Endothelial cell of umbilical vein (primary cell): ENCODE data around the gene RBM33. TPM values are rescaled to one million over a fixed set of nuclear protein-coding genes. Genes with fewer than 3 reads are reported as not detected.

Experiments used
- BruUV-seq: library from RNA; stranded (reverse); fragments of 400-500 nt; replicated peaks from 2 replicates; lab custom pipeline; 2021; lab: Mats Ljungman, UMichigan
- CTCF ChIA-PET: fragments of 300-600, 350-600 bp; sonication (Branson Sonifier 250); formaldehyde crosslinking; loops from one replicate; lab custom pipeline; 2021; ENCODE audit warnings: antibody characterized with exemption, inconsistent platforms; lab: Charles Lee
- POLR2A ChIA-PET: fragments of 300-600, 350-600 bp; sonication (Branson Sonifier 250); formaldehyde crosslinking; loops from one replicate; lab custom pipeline; 2021; ENCODE audit warnings: antibody characterized with exemption, inconsistent platforms; lab: Charles Lee
- DNase-seq: peaks from one replicate; pipeline ENCODE4 v3.0.0-alpha.2; 2011; ENCODE audit warnings: low read depth, low spot score
- FAIRE-seq: peaks from 2 replicates; lab custom pipeline; 2011; peaks lifted over from hg19 to GRCh38; lab: Jason Lieb, UNC
- H2AFZ ChIP-seq: 2 replicates; pipeline ENCODE4 v1.6.0; 2012; ENCODE audit warnings: low read depth, low read length, control low read depth, inconsistent platforms
- H3K27ac ChIP-seq: 2 replicates; pipeline ENCODE4 v1.5.1; 2011; ENCODE audit warnings: low read depth, mild to moderate bottlenecking, control low read depth, low read length, moderate library complexity; ENCODE audit not compliant: insufficient read depth
- H3K27me3 ChIP-seq, 2 experiments: 2 replicates each; pipeline versions ENCODE4 v1.6.0 to v1.6.1; 2011; ENCODE audit warnings: low read length in 2 of 2, mixed read lengths in 1 of 2; ENCODE audit not compliant: control insufficient read depth in 2 of 2, insufficient read depth in 2 of 2
- H3K36me3 ChIP-seq, 2 experiments: 2 replicates in 1 of 2; 3 replicates in 1 of 2; pipeline ENCODE4 v1.5.1; 2011; ENCODE audit warnings: low read length in 2 of 2, mild to moderate bottlenecking in 1 of 2, moderate library complexity in 1 of 2; ENCODE audit not compliant: control insufficient read depth in 2 of 2, insufficient read depth in 2 of 2; ENCODE audit errors: extremely low read depth in 1 of 2
- H3K4me1 ChIP-seq: 3 replicates; pipeline ENCODE4 v1.5.1; 2011; ENCODE audit warnings: mild to moderate bottlenecking, low read length; ENCODE audit not compliant: control insufficient read depth, insufficient read depth; ENCODE audit errors: extremely low read depth
- H3K4me2 ChIP-seq: 2 replicates; pipeline ENCODE4 v1.6.1; 2011; ENCODE audit warnings: low read length, control low read depth, mixed read lengths; ENCODE audit not compliant: insufficient read depth
- H3K4me3 ChIP-seq, 3 experiments: fragments of 200-600 bp in 1 of 3; sonication (generic), shearing (Covaris generic) in 1 of 3; replicated peaks in 1 of 3; 2 replicates each; pipeline ENCODE4 v1.5.1; 2011 to 2016; ENCODE audit warnings: control low read depth in 3 of 3, low read length in 3 of 3, mild to moderate bottlenecking in 2 of 3, inconsistent platforms in 1 of 3, low read depth in 1 of 3, moderate library complexity in 1 of 3; ENCODE audit not compliant: insufficient read depth in 1 of 3
- H3K79me2 ChIP-seq: 2 replicates; pipeline ENCODE4 v1.6.0; 2012; ENCODE audit warnings: low read length, inconsistent platforms; ENCODE audit not compliant: control insufficient read depth, insufficient read depth
- H3K9ac ChIP-seq: replicated peaks from 2 replicates; pipeline ENCODE3; 2011; ENCODE audit warnings: low read length, control low read depth; ENCODE audit not compliant: insufficient read depth; ENCODE audit errors: extremely low read depth
- H3K9me1 ChIP-seq: replicated peaks from 3 replicates; pipeline ENCODE4 v1.6.0; 2011; ENCODE audit warnings: mild to moderate bottlenecking, low read length; ENCODE audit not compliant: control insufficient read depth, insufficient read depth; ENCODE audit errors: extremely low read depth
- H3K9me3 ChIP-seq: replicated peaks from 2 replicates; pipeline ENCODE4 v1.5.1; 2012; ENCODE audit warnings: low read length, inconsistent platforms; ENCODE audit not compliant: control insufficient read depth, insufficient read depth
- H4K20me1 ChIP-seq: replicated peaks from 2 replicates; pipeline ENCODE3; 2011; ENCODE audit warnings: mild to moderate bottlenecking, low read length; ENCODE audit not compliant: control insufficient read depth, insufficient read depth; ENCODE audit errors: extremely low read depth
- EZH2 ChIP-seq: IDR thresholded peaks from 2 replicates; pipeline ENCODE4 v1.6.1; 2012; ENCODE audit warnings: borderline replicate concordance, low read depth, mild to moderate bottlenecking, moderate library complexity, low read length, inconsistent platforms; ENCODE audit not compliant: severe bottlenecking
- FOS ChIP-seq: IDR thresholded peaks from 2 replicates; pipeline ENCODE4 v1.6.1; 2011; ENCODE audit warnings: mild to moderate bottlenecking, low read length, moderate library complexity, borderline replicate concordance; ENCODE audit not compliant: insufficient read depth
- GATA2 ChIP-seq: IDR thresholded peaks from 2 replicates; pipeline ENCODE4 v1.7.0; 2011; ENCODE audit warnings: low read depth, mild to moderate bottlenecking, moderate library complexity, mixed read lengths, low read length; ENCODE audit not compliant: insufficient read length, insufficient read depth
- JUN ChIP-seq: IDR thresholded peaks from 2 replicates; pipeline ENCODE4 v1.6.1; 2011; ENCODE audit warnings: borderline replicate concordance, low read depth; ENCODE audit not compliant: insufficient read length, insufficient read depth
- MAX ChIP-seq: IDR thresholded peaks from 2 replicates; pipeline ENCODE4 v1.6.1; 2011; ENCODE audit not compliant: insufficient read depth, insufficient read length
- MYC ChIP-seq: IDR thresholded peaks from one replicate; pipeline ENCODE4 v1.6.1; 2011; ENCODE audit warnings: mild to moderate bottlenecking, low read depth, low read length
- POLR2A ChIP-seq: IDR thresholded peaks from 2 replicates; pipeline ENCODE4 v1.6.1; 2012; ENCODE audit warnings: low read depth, mild to moderate bottlenecking, control low read depth, low read length
- POLR2AphosphoS5 ChIP-seq: IDR thresholded peaks from 2 replicates; pipeline ENCODE4 v1.6.1; 2012; ENCODE audit warnings: low read depth, mild to moderate bottlenecking, control low read depth, low read length, moderate library complexity; ENCODE audit not compliant: insufficient read depth
- dilution Hi-C: fragments of 300-500 bp; cut with MboI; formaldehyde crosslinking; loops from one replicate; pipeline ENCODE4 v1.15.0; 2019; ENCODE audit warnings: low sequenced_read_pairs; ENCODE audit not compliant: extremely low pct_ligation_motif_present
- intact Hi-C: fragments of 100-400 bp; cut with micrococcal nuclease; formaldehyde crosslinking; loops from one replicate; pipeline ENCODE4 v1.10.0; 2022
- polyA plus RNA-seq, 4 experiments: library from polyadenylated mRNA; depleted of rRNA in 3 of 4; stranded (reverse) in 3 of 4; unstranded in 1 of 4; fragments of >200 nt; gene quantifications; 2 replicates each; pipeline versions ENCODE4 v1.2.1 to v1.2.3, GENCODE V29; 2011 to 2012; ENCODE audit warnings: missing spikeins in 1 of 4
- total RNA-seq: library from RNA; stranded (reverse); gene quantifications from 2 replicates; pipeline ENCODE4 v1.2.3, GENCODE V29; 2021
- TF ChIP-seq, protein P1 (sequence below), 2 donors: IDR thresholded peaks; 1 replicate in 1 of 2; 2 replicates in 1 of 2; pipeline ENCODE4 v1.5.1; 2011; ENCODE audit warnings: low read length in 2 of 2, mild to moderate bottlenecking in 2 of 2, moderate library complexity in 2 of 2, control low read depth in 1 of 2, inconsistent platforms in 1 of 2, low read depth in 1 of 2; ENCODE audit not compliant: insufficient read depth in 1 of 2; ENCODE audit errors: extremely low read depth in 1 of 2

The RBM33 gene
- total and polyA plus RNA-seq, 2 donors (not counting 3 experiments of a cell fraction or from before 2014, with no cell fraction given) = 16.2 to 68.2 TPM

DNA sequence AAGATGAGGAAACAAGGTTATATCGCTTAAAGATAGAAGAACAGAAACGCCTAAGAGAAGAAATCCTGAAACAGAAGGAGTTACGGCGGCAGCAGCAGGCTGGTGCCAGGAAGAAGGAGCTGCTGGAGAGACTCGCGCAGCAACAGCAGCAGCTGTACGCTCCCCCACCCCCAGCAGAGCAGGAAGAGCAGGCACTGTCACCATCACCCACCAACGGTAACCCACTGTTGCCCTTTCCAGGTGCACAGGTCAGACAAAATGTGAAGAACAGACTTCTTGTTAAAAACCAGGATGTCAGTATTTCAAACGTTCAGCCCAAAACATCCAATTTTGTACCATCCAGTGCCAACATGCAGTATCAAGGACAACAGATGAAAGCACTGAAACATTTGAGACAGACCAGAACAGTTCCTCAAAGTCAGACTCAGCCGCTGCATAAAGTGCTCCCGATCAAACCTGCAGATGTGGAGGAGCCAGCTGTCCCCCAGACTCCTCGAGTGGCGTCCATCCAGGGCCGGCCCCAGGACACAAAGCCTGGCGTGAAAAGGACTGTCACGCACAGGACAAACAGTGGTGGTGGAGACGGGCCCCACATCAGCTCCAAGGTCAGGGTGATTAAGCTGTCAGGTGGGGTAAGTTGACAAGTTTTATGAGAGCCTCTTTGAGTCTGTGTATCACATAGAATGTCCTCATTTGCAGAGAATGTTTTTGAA lies 100.7 kb downstream of the RBM33 start:
- H2AFZ ChIP-seq = no peak overlapping the region
- no peaks in the 10 kb centered on the region for H3K9me1 ChIP-seq
- FAIRE-seq = no peak
- H3K79me2 ChIP-seq = peaks cover 25% of the 10 kb centered on the region
- H3K27ac ChIP-seq = no peak overlapping the region
- H3K4me3 ChIP-seq = no peak overlapping the region
- H3K9ac ChIP-seq = no peak overlapping the region
- POLR2A ChIA-PET = no interaction called here
- no peak overlapping the region for H3K4me2 ChIP-seq
- intact Hi-C loops (no loop called here), dilution Hi-C loops (no loop called here)
- CTCF ChIA-PET = interaction anchor here (6.6 kb wide), 1 partner anchor 146 kb away, joined by 45 read pairs; no protein-coding TSS in a partner anchor
- peaks cover 5% of the 10 kb centered on the region for H4K20me1 ChIP-seq
- H3K36me3 ChIP-seq = peaks cover 21 to 37% of the 10 kb centered on the region in 2 experiments
- no peak for DNase-seq
- no peaks in the 10 kb centered on the region for H3K27me3 ChIP-seq
- TF ChIP-seq MYC (no peak), MAX (no peak), JUN (no peak)
- no peaks in the 10 kb centered on the region for H3K9me3 ChIP-seq
- H3K4me1 ChIP-seq = peaks cover 2% of the 10 kb centered on the region
- BruUV-seq = TSS peak; percentile 60

- Histone ChIP-seq H3K27me3 (no peaks in the 10 kb centered on the region), H2AFZ (no peak overlapping the region), H3K36me3 (peaks cover 19 to 37% of the 10 kb centered on the region in 2 experiments), H3K9ac (no peak overlapping the region), H3K79me2 (peaks cover 30% of the 10 kb centered on the region), H3K9me3 (no peaks in the 10 kb centered on the region), H3K4me2 (no peak overlapping the region), H3K27ac (no peak overlapping the region), H3K9me1 (no peaks in the 10 kb centered on the region), H3K4me1 (peaks cover 6% of the 10 kb centered on the region), H3K4me3 (no peak overlapping the region), H4K20me1 (peaks cover 5% of the 10 kb centered on the region)
- DNase-seq = no peak
- TF ChIP-seq MAX (no peak), GATA2 (no peak), MYC (no peak), FOS (no peak), POLR2A (no peak), JUN (no peak), POLR2AphosphoS5 (no peak), EZH2 (no peak)
- TF ChIP-seq, protein P1, sequence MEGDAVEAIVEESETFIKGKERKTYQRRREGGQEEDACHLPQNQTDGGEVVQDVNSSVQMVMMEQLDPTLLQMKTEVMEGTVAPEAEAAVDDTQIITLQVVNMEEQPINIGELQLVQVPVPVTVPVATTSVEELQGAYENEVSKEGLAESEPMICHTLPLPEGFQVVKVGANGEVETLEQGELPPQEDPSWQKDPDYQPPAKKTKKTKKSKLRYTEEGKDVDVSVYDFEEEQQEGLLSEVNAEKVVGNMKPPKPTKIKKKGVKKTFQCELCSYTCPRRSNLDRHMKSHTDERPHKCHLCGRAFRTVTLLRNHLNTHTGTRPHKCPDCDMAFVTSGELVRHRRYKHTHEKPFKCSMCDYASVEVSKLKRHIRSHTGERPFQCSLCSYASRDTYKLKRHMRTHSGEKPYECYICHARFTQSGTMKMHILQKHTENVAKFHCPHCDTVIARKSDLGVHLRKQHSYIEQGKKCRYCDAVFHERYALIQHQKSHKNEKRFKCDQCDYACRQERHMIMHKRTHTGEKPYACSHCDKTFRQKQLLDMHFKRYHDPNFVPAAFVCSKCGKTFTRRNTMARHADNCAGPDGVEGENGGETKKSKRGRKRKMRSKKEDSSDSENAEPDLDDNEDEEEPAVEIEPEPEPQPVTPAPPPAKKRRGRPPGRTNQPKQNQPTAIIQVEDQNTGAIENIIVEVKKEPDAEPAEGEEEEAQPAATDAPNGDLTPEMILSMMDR (IDR thresholded peaks at IDR 0.05; ENCODE audit: extremely low read depth in 1 of 2, insufficient read depth in 1 of 2, low read depth in 1 of 2, low read length in 2 of 2) = no peak
- POLR2A ChIA-PET = no interaction called here
- CTCF ChIA-PET = interaction anchor here (0.8 to 6.6 kb wide), 2 partner anchors 9 to 147 kb away, joined by 3 to 45 read pairs; no protein-coding TSS in a partner anchor
- intact Hi-C loops = no loop called here
- dilution Hi-C loops = no loop called here
- FAIRE-seq = no peak
- BruUV-seq = no TSS peak
Observed at GRCh38 chr7:155745737-155746136, 101.3 kb downstream of the RBM33 start.
